ENCODE results near the gene LAD1. TPM values are rescaled to one million over a fixed set of nuclear protein-coding genes. Genes with fewer than 3 reads are reported as not detected.

The LAD1 gene
- total RNA-seq, 1 donor from 2014 or later: not detected

DNA sequence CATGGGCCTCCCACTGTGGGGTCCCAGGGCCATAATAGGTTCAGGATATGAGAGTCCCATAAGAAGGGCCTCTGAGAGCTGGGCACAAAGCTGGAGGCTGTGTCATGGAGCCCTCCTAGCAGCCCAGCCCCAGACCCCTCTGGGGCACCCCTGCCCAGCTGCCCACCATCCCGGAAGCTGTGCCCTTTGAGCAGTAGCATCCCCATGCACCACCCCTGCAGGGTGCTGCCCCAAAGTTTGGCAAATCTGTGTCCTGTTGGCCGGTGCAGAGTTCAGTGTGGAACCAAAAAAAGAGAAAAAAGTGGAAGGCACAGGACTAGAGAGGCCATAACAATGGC, 39.3 kb downstream of the LAD1 start:
- no peaks in the 10 kb centered on the region for H3K36me3 Mint-ChIP-seq (ENCODE audit: low read depth)
- H3K9me3 Mint-ChIP-seq: no peaks in the 10 kb centered on the region
- no peak overlapping the region for H3K27ac Mint-ChIP-seq
- H3K27me3 Mint-ChIP-seq: no peaks in the 10 kb centered on the region
- no peaks in the 10 kb centered on the region for H3K4me1 Mint-ChIP-seq
- no peak for DNase-seq
- H3K4me3 Mint-ChIP-seq: no peak overlapping the region
- intact Hi-C loops (cut with micrococcal nuclease): no loop called here

DNA sequence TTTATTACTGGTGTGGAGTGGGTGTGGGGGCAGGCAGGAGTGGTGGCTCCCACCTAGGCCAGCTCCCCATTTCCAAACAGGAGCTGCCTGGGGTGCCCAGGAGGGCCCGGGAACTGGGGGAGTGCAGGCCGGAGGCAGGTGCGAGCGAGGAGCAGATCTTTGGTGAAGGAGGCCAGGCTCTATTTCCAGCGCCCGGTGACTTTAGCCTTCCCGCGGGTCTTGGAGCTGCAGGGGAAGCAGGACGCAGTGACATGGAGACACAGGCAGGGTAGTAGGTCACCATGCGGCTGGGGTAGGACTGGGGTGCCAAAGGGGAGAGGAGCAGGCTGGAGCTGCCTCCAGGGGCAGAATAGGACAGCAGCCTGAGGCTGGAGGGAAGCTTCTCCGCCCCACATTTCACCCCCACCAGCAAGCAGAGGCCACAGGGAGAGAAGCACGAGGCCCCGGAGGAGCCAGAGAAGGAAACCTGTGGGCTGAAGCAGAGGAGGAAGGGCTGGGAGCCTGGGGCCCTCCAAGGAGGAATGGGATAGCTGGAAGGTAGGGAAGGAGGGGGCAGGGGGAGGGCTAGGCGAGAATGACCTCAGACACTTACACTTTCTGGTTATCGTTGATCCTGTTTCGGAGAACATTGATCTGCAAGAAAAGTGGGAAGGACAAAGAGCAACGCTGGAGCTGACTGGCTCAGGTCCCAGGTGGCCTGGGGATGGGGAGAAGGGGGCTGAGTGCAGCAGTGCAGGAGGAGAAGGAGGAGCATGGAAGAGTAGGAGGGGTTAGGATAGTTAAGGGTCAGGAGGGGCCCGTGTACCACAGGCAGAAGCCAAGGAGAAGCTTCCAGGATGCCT, 39.9 kb downstream of the LAD1 start:
- Mint-ChIP-seq H3K4me1 (no peaks in the 10 kb centered on the region), H3K9me3 (no peaks in the 10 kb centered on the region), H3K27ac (no peak overlapping the region), H3K36me3 (ENCODE audit: low read depth) (no peaks in the 10 kb centered on the region), H3K4me3 (no peak overlapping the region), H3K27me3 (no peaks in the 10 kb centered on the region)
- DNase-seq: no peak
- intact Hi-C loops (cut with micrococcal nuclease): no loop called here

DNA sequence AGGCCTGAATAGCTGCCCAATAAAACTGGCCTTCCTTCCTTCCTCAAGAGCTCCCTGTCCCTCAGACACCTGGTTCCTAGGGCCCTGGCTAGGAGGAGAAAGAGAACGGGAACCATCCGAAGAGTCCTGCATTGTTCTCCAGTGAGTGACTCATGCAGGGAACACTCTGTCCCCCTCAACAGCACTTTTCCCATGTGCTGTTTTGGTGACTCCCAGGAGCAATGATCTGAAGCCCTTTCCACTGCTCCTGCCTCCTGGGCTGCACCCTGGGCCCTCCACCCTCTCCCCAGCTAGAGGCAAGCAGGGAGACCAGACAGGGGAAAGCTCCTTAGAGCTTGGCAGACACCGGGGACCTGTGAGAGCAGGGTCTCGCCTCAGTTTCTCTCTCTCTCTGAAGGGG, 40.5 kb downstream of the LAD1 start:
- intact Hi-C loops (cut with micrococcal nuclease): no loop called here
- Mint-ChIP-seq H3K27me3 (no peaks in the 10 kb centered on the region), H3K36me3 (ENCODE audit: low read depth) (no peaks in the 10 kb centered on the region), H3K4me3 (no peak overlapping the region), H3K4me1 (no peaks in the 10 kb centered on the region), H3K27ac (no peak overlapping the region), H3K9me3 (no peaks in the 10 kb centered on the region)
- no peak for DNase-seq

DNA sequence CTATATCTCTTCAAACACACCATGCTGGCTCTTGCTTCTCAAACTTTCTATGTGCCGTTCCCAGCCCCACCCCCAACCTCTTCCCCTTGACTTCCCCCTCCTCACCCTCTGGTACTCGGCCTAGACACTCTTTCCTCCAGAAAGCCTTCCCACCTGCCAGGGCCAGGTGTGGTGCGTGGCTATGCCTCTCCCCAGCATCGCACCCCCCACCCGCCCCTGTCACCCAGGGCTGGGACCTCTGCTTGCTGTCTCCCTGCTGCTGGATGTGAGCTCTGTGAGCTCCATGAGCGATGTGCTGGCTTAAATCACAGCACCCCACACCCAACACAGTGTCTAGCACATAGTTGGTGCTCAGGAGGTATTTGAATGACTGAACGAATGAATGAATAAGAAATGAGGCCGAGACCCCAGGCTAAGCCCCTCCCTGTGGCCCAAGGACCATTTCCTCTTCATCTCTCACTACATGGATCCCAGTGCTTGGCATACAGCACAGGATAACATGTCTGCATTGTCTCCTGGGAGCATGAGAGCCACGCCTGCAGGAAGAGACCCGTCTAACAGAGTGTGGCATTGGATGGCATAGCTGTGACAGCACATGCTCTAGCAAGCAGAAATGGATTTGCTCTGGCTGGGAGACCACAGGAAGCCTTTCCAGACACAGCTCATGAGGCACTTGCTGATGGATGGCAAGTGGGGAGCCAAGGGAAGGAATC, 41.3 kb downstream of the LAD1 start:
- Mint-ChIP-seq H3K27me3 (no peaks in the 10 kb centered on the region), H3K27ac (no peak overlapping the region), H3K36me3 (ENCODE audit: low read depth) (no peaks in the 10 kb centered on the region), H3K9me3 (no peaks in the 10 kb centered on the region), H3K4me1 (no peaks in the 10 kb centered on the region), H3K4me3 (no peak overlapping the region)
- no peak for DNase-seq
- intact Hi-C loops (cut with micrococcal nuclease): no loop called here

GRCh38 chr1:201357211-201357610, 41.9 kb downstream of the LAD1 start:
- no peaks in the 10 kb centered on the region for H3K4me1 Mint-ChIP-seq
- H3K27ac Mint-ChIP-seq: no peak overlapping the region
- H3K36me3 Mint-ChIP-seq (ENCODE audit: low read depth): no peaks in the 10 kb centered on the region

DNA sequence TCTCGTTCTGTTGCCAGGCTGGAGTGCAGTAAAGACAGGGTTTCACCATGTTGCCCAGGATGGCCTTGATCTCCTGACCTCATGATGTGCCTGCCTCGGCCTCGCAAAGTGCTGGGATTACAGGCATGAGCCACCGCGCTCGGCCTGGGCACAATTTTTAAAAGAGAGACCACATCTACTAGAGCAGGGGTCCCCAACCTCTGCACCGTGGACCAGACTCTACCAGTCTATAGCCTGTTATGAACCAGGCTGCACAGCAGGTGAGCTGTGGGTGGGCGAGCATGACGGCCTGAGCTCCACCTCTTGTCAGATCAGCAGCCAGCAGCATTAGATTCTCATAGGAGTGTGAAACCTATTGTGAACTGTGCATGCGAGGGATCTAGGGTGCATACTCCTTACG, 42.4 kb downstream of the LAD1 start:
- DNase-seq: no peak
- H3K27ac Mint-ChIP-seq: no peak overlapping the region
- H3K9me3 Mint-ChIP-seq: no peaks in the 10 kb centered on the region
- no peaks in the 10 kb centered on the region for H3K36me3 Mint-ChIP-seq (ENCODE audit: low read depth)
- H3K4me1 Mint-ChIP-seq: no peaks in the 10 kb centered on the region
- intact Hi-C loops (cut with micrococcal nuclease): no loop called here
- H3K27me3 Mint-ChIP-seq: peaks cover 2% of the 10 kb centered on the region
- no peak overlapping the region for H3K4me3 Mint-ChIP-seq

More at GRCh38 chr1:201357211-201357610, 41.9 kb downstream of the LAD1 start:
- H3K27me3 Mint-ChIP-seq: peaks cover under 1% of the 10 kb centered on the region
- intact Hi-C loops (cut with micrococcal nuclease): no loop called here
- no peaks in the 10 kb centered on the region for H3K9me3 Mint-ChIP-seq
- no peak overlapping the region for H3K4me3 Mint-ChIP-seq
- DNase-seq: no peak

DNA sequence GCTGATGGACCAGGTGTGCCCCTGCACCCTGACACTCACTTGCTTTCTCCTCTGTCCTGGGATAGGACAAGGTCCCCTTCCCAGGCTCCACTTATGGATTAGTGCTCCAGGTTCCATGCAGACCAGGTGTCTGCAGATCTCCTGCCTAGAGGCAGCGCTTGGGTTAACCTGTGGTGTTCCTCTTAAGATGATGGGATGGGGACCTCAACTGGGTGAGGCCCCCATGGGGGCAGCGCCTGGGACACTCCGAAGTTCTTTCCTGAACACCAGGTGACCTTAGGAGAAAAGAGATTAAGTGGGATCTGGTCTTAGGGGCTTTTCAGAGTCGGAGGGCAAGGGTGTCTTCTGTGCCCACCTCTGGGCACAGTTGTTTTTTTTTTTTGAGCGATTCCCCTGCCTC, 42.9 kb downstream of the LAD1 start:
- no peak for DNase-seq
- Mint-ChIP-seq H3K27me3 (peaks cover 2% of the 10 kb centered on the region), H3K27ac (no peak overlapping the region), H3K4me1 (no peaks in the 10 kb centered on the region), H3K4me3 (no peak overlapping the region), H3K36me3 (ENCODE audit: low read depth) (no peaks in the 10 kb centered on the region), H3K9me3 (no peaks in the 10 kb centered on the region)
- intact Hi-C loops (cut with micrococcal nuclease): no loop called here

GRCh38 chr1:201355471-201355870, 43.7 kb downstream of the LAD1 start:
- no peak for DNase-seq
- Mint-ChIP-seq H3K4me3 (no peak overlapping the region), H3K9me3 (no peaks in the 10 kb centered on the region), H3K27ac (no peak overlapping the region), H3K27me3 (peaks cover 2% of the 10 kb centered on the region), H3K36me3 (ENCODE audit: low read depth) (no peaks in the 10 kb centered on the region), H3K4me1 (no peaks in the 10 kb centered on the region)
- intact Hi-C loops (cut with micrococcal nuclease): no loop called here

DNA sequence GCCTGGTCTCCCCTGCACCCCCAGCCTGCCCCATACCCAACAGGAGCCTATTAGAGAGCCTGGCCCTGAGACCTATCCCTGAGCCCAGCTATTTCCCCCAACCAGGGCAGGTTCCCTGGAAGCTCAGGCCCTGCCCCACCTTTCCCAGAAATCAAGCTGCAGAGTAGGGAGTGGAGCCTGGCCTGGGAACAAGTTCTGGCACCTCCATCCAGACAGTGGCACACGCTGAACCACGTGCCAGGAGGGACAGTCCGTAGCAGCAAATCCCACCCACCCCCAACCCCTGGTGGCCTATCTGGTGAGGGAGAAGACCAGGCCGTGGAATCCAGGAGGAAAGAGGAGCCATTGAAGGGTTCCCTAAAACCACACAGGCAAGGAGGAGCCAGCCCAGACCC, 44.2 kb downstream of the LAD1 start:
- Mint-ChIP-seq H3K27me3 (peaks cover 2% of the 10 kb centered on the region), H3K27ac (no peak overlapping the region), H3K4me3 (no peak overlapping the region), H3K4me1 (no peaks in the 10 kb centered on the region), H3K36me3 (ENCODE audit: low read depth) (no peaks in the 10 kb centered on the region), H3K9me3 (no peaks in the 10 kb centered on the region)
- DNase-seq: no peak
- intact Hi-C loops (cut with micrococcal nuclease): no loop called here

- no peak overlapping the region for H3K4me3 Mint-ChIP-seq
- no peaks in the 10 kb centered on the region for H3K36me3 Mint-ChIP-seq (ENCODE audit: low read depth)
- DNase-seq: no peak
- H3K27me3 Mint-ChIP-seq: peaks cover 4% of the 10 kb centered on the region
- no peaks in the 10 kb centered on the region for H3K9me3 Mint-ChIP-seq
- H3K27ac Mint-ChIP-seq: no peak overlapping the region
- no peaks in the 10 kb centered on the region for H3K4me1 Mint-ChIP-seq
- intact Hi-C loops (cut with micrococcal nuclease): no loop called here
These were observed 44.8 kb downstream of the LAD1 start for GRCh38 chr1:201354151-201354900.

- Mint-ChIP-seq H3K9me3 (no peaks in the 10 kb centered on the region), H3K4me3 (no peak overlapping the region), H3K27ac (no peak overlapping the region), H3K27me3 (peaks cover 4% of the 10 kb centered on the region), H3K36me3 (ENCODE audit: low read depth) (no peaks in the 10 kb centered on the region), H3K4me1 (no peaks in the 10 kb centered on the region)
- intact Hi-C loops (cut with micrococcal nuclease): no loop called here
- no peak for DNase-seq
These were observed 45.8 kb downstream of the LAD1 start for GRCh38 chr1:201353186-201353940.

DNA sequence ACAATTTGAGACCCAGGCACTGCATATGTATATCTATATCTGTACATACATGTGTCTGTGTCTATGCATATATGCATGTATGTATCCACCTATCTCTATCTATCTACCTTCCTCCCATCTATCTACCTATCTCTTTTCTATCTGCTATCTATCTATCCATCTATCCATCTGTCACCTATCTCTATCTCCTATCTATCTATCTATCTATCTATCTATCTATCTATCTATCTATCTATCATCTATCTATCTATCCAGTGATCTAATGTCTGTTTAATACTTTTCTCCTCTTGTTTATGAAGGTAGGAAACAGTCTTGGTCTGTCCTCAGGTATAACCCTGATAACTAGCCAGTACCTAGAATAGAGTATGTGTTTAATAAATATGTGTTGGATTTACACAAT, 47.5 kb downstream of the LAD1 start:
- Mint-ChIP-seq H3K36me3 (ENCODE audit: low read depth) (no peaks in the 10 kb centered on the region), H3K9me3 (no peaks in the 10 kb centered on the region), H3K27ac (no peak overlapping the region), H3K27me3 (peaks cover 9% of the 10 kb centered on the region), H3K4me1 (no peaks in the 10 kb centered on the region), H3K4me3 (no peak overlapping the region)
- intact Hi-C loops (cut with micrococcal nuclease): no loop called here
- no peak for DNase-seq

- peaks cover 9% of the 10 kb centered on the region for H3K27me3 Mint-ChIP-seq
- H3K36me3 Mint-ChIP-seq (ENCODE audit: low read depth): no peaks in the 10 kb centered on the region
- intact Hi-C loops (cut with micrococcal nuclease): no loop called here
- H3K27ac Mint-ChIP-seq: no peak overlapping the region
- no peaks in the 10 kb centered on the region for H3K9me3 Mint-ChIP-seq
- no peak for DNase-seq
- no peak overlapping the region for H3K4me3 Mint-ChIP-seq
- no peaks in the 10 kb centered on the region for H3K4me1 Mint-ChIP-seq
These were observed 48.2 kb downstream of the LAD1 start for GRCh38 chr1:201350884-201351283.

- no peak for DNase-seq
- no peak overlapping the region for H3K4me3 Mint-ChIP-seq
These were observed 48.8 kb downstream of the LAD1 start for GRCh38 chr1:201350361-201350725.

More at GRCh38 chr1:201350361-201350725, 48.8 kb downstream of the LAD1 start:
- Mint-ChIP-seq H3K36me3 (ENCODE audit: low read depth) (no peaks in the 10 kb centered on the region), H3K9me3 (no peaks in the 10 kb centered on the region), H3K27ac (no peak overlapping the region), H3K27me3 (peaks cover 9% of the 10 kb centered on the region), H3K4me1 (no peaks in the 10 kb centered on the region)
- intact Hi-C loops (cut with micrococcal nuclease): no loop called here
